ENCODE data around the gene S1PR4.

DNA sequence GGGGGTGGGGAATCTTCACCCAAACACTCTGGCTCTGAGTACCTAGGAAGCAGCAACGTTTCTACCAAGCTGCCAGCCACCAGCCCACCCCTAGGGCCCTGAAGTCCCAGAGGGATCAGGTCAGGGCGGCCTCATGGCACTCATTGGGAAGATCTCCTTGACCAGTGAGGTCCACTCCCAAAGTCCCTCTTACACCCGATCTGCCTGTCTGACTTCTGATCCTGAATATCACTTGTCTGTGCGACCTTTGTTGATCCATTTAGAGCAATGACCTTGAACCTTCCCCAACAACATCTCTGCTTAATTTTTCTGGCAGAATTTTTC lies 44.8 kb upstream of the S1PR4 start:
- TF ChIP-seq, protein P1, sequence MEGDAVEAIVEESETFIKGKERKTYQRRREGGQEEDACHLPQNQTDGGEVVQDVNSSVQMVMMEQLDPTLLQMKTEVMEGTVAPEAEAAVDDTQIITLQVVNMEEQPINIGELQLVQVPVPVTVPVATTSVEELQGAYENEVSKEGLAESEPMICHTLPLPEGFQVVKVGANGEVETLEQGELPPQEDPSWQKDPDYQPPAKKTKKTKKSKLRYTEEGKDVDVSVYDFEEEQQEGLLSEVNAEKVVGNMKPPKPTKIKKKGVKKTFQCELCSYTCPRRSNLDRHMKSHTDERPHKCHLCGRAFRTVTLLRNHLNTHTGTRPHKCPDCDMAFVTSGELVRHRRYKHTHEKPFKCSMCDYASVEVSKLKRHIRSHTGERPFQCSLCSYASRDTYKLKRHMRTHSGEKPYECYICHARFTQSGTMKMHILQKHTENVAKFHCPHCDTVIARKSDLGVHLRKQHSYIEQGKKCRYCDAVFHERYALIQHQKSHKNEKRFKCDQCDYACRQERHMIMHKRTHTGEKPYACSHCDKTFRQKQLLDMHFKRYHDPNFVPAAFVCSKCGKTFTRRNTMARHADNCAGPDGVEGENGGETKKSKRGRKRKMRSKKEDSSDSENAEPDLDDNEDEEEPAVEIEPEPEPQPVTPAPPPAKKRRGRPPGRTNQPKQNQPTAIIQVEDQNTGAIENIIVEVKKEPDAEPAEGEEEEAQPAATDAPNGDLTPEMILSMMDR (IDR thresholded peaks at IDR 0.05) = no peak
- no peak for TF ChIP-seq RAD21 (IDR thresholded peaks at IDR 0.05; ENCODE audit: low read length)
- no peak for TF ChIP-seq YY1 (IDR thresholded peaks at IDR 0.05; ENCODE audit: low read depth)
- TF ChIP-seq, protein P2, sequence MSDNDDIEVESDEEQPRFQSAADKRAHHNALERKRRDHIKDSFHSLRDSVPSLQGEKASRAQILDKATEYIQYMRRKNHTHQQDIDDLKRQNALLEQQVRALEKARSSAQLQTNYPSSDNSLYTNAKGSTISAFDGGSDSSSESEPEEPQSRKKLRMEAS (IDR thresholded peaks at IDR 0.05; ENCODE audit: low read depth) = no peak
- no peak for TF ChIP-seq CHD2 (IDR thresholded peaks at IDR 0.05; ENCODE audit: low read length, partially characterized antibody)
- no peak for TF ChIP-seq POLR2AphosphoS5 (IDR thresholded peaks at IDR 0.05; ENCODE audit: low read depth, low read length)
- TF ChIP-seq MXI1 (IDR thresholded peaks at IDR 0.05; ENCODE audit: low read depth, low read length) = no peak
- TF ChIP-seq TCF12 (IDR thresholded peaks at IDR 0.05) = no peak
